K562 (cell line): ENCODE results near the gene USP20. TPM values are rescaled to one million over a fixed set of nuclear protein-coding genes. Genes with fewer than 3 reads are reported as not detected.

Experiments used
- ARID4B ChIP-seq: sonication (generic); formaldehyde crosslinking; IDR thresholded peaks from 2 replicates; pipeline ENCODE4 v1.8.0; 2022; ENCODE audit warnings: mild to moderate bottlenecking, missing genetic modification reagents
- CEBPZ ChIP-seq: fragments of 150-350 bp; IDR thresholded peaks from 2 replicates; pipeline ENCODE4 v1.6.1; 2014; ENCODE audit warnings: low read depth, mild to moderate bottlenecking, low read length, borderline replicate concordance
- EGR1 ChIP-seq: fragments of 450-650 bp; conservative IDR thresholded peaks from 2 replicates; pipeline ENCODE4 v1.6.1; 2017; ENCODE audit warnings: mild to moderate bottlenecking
- ELF2 ChIP-seq: fragments of 250-450 bp; sonication (Bioruptor Pico); IDR thresholded peaks from 2 replicates; pipeline ENCODE4 v1.5.0; 2021; ENCODE audit warnings: mild to moderate bottlenecking
- HDAC1 ChIP-seq, 2 experiments: fragments of 450-650 bp; IDR thresholded peaks; 2 replicates each; pipeline ENCODE4 v1.6.1; 2016 to 2017; ENCODE audit warnings: inconsistent platforms in 1 of 2, mild to moderate bottlenecking in 1 of 2, moderate library complexity in 1 of 2
- HNRNPLL ChIP-seq: fragments of 200-400 bp; formaldehyde crosslinking; IDR thresholded peaks from 2 replicates; pipeline ENCODE4 v1.6.1; 2017; ENCODE audit warnings: low read length, low read depth, mild to moderate bottlenecking; ENCODE audit not compliant: poor library complexity, severe bottlenecking
- HOXB6 ChIP-seq: fragments of 250-450 bp; sonication (Bioruptor Pico); IDR thresholded peaks from 2 replicates; pipeline ENCODE4 v1.5.1; 2022; ENCODE audit warnings: mild to moderate bottlenecking, borderline replicate concordance
- MBD1 ChIP-seq: fragments of 250-450 bp; sonication (Bioruptor Pico); IDR thresholded peaks from 2 replicates; pipeline ENCODE4 v1.8.0; 2022; ENCODE audit warnings: inconsistent platforms
- POLR2A ChIP-seq: fragments of 450-650 bp; conservative IDR thresholded peaks from 2 replicates; pipeline ENCODE4 v1.6.1; 2016
- POLR3A ChIP-seq: IDR thresholded peaks from 2 replicates; pipeline ENCODE4 v1.6.1; 2011; ENCODE audit warnings: borderline replicate concordance, mild to moderate bottlenecking, moderate library complexity; ENCODE audit not compliant: insufficient read length, insufficient read depth; ENCODE audit errors: extremely low read depth
- SRSF1 ChIP-seq: fragments of 200-400 bp; formaldehyde crosslinking; IDR thresholded peaks from 2 replicates; pipeline ENCODE4 v1.6.1; 2017; ENCODE audit warnings: mild to moderate bottlenecking, low read depth, low read length, moderate library complexity
- STAT5B ChIP-seq: fragments of 250-450 bp; sonication (Bioruptor Pico); IDR thresholded peaks from 2 replicates; pipeline ENCODE4 v1.8.0; 2021; ENCODE audit warnings: mild to moderate bottlenecking, inconsistent platforms
- TGIF2 ChIP-seq: sonication (generic); formaldehyde crosslinking; IDR thresholded peaks from 2 replicates; pipeline ENCODE4 v1.8.1; 2022; ENCODE audit warnings: mild to moderate bottlenecking, missing genetic modification reagents, moderate library complexity
- XRCC3 ChIP-seq: fragments of 450-650 bp; IDR thresholded peaks from 2 replicates; pipeline ENCODE4 v1.6.1; 2017; ENCODE audit warnings: mild to moderate bottlenecking, moderate library complexity
- ZNF347 ChIP-seq: fragments of 450-650 bp; formaldehyde crosslinking; IDR thresholded peaks from 2 replicates; pipeline ENCODE4 v1.4.0; 2020; ENCODE audit warnings: low read depth, mild to moderate bottlenecking, moderate library complexity
- ZNF586 ChIP-seq: fragments of 450-650 bp; formaldehyde crosslinking; conservative IDR thresholded peaks from 2 replicates; pipeline ENCODE4 v1.4.0; 2020; ENCODE audit warnings: mild to moderate bottlenecking, moderate library complexity
- ZNF589 ChIP-seq: fragments of 200-800 bp; sonication (Bioruptor generic); IDR thresholded peaks from 2 replicates; pipeline ENCODE4 v1.6.1; 2016; ENCODE audit warnings: low read depth, missing genetic modification characterization, missing compliant biosample characterization
- ZNF75A ChIP-seq: fragments of 450-650 bp; formaldehyde crosslinking; IDR thresholded peaks from 2 replicates; pipeline ENCODE4 v1.4.0; 2020; ENCODE audit warnings: mild to moderate bottlenecking
- polyA plus RNA-seq, 8 experiments: library from polyadenylated mRNA; depleted of rRNA in 4 of 8; stranded (reverse) in 5 of 8; unstranded in 3 of 8; fragments of >200 nt; fragmentation: Nextera tagmentation in 2 of 8; fragmentation: Illumina TruSeq in 1 of 8; extraction: Ambion mirVana in 2 of 8; extraction: Trizol in 1 of 8; gene quantifications; 2 replicates each; pipeline versions ENCODE4 v1.2.1 to v1.2.3, GENCODE V29; 2011 to 2014; ENCODE audit warnings: inconsistent platforms in 1 of 8, missing spikeins in 1 of 8
- total RNA-seq, 7 experiments: library from RNA; depleted of rRNA in 6 of 7; stranded (reverse); fragments of >200 nt in 6 of 7; fragmentation: Illumina TruSeq in 2 of 7; extraction: Trizol in 2 of 7; gene quantifications; 2 replicates each; pipeline versions ENCODE4 v1.2.1 to v1.2.3, GENCODE V29; 2011 to 2021; ENCODE audit warnings: low replicate concordance in 1 of 7

The USP20 gene
- total and polyA plus RNA-seq, 9 of the 15 experiments (the other 6 are each of a cell fraction or from before 2014, with no cell fraction given), result 1.9 to 136 (median 49.1) TPM

DNA sequence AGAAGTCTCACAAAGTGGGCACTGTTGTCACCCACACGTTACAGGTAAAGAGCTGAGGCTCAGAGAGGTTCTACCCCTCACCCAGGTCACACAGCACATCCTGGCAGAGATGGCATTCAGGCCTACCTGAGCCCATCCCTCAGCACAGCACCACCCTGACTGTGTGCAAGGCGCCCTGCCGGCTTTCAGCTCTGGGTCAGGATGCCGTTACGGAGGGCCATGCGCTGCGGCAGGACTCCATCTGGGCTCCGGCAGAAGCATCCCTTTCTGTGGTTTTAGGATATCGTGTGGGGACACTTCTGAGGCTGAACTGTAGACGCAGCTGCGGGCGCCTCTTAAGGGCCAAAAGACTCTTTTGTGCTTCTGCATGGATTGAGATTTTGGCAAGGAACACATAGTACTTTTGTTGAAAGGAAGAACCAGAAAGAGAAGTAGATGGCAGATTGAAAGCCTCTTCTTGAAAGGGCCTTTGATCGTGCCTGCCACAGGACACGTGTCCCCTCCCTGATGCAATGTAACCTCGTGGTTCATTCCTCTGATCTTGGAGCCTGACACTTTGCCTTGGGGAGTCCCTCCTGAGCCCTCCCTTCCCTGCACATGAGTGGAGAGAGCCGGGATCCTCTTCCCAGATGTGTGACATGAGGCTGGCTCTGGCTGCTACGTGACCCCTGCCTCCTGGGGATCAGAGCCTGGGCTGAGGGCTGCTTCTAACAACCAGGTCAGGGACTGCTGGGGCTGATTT lies 31.3 kb downstream of the USP20 start (continued):
- TF ChIP-seq HDAC1 (IDR thresholded peaks at IDR 0.05), result no peak
- TF ChIP-seq ZNF75A (CRISPR knock-in tag), result no peak
- no peak for TF ChIP-seq STAT5B (CRISPR knock-in tag)
- no peak for TF ChIP-seq HNRNPLL
- TF ChIP-seq ZNF589 (CRISPR knock-in tag), result no peak
- TF ChIP-seq XRCC3, result no peak
- no peak for TF ChIP-seq HOXB6
- no peak for TF ChIP-seq TGIF2 (CRISPR knock-in tag)
- no peak for TF ChIP-seq ELF2 (CRISPR knock-in tag)
- TF ChIP-seq ARID4B (CRISPR knock-in tag), result no peak
- no peak for TF ChIP-seq CEBPZ
- no peak for TF ChIP-seq POLR3A
- TF ChIP-seq ZNF586 (CRISPR knock-in tag), result no peak
- TF ChIP-seq POLR2A, result peak; percentile 43
- TF ChIP-seq ZNF347 (CRISPR knock-in tag), result no peak
- no peak for TF ChIP-seq MBD1 (CRISPR knock-in tag)
- no peak for TF ChIP-seq EGR1
- TF ChIP-seq SRSF1, result no peak
